ENCODE data around the gene ARMC7.
"Not testable (repeated sequence)": the region's sequence is repeated elsewhere in the genome, so short reads cannot be mapped to it uniquely, and the experiment has no call there.

The ARMC7 gene

GRCh38 chr17:75135452-75135851 is 25.7 kb downstream of the ARMC7 start:
- no peak for DNase-seq
- H3K4me3 ChIP-seq (ENCODE audit: insufficient read depth, low read depth, low read length, poor library complexity, severe bottlenecking): no peak overlapping the region
- H3K27ac ChIP-seq (ENCODE audit: insufficient read depth, low read length, poor library complexity, severe bottlenecking): no peak overlapping the region
- no peaks in the 10 kb centered on the region for H3K27me3 ChIP-seq (replicated peaks; ENCODE audit: control insufficient read depth, insufficient read depth, low read length, poor library complexity, severe bottlenecking)
- H3K4me1 ChIP-seq (ENCODE audit: control insufficient read depth, insufficient read depth, low read length, poor library complexity, severe bottlenecking): peaks cover 6% of the 10 kb centered on the region
- H3K36me3 ChIP-seq (ENCODE audit: control insufficient read depth, insufficient read depth, low read length): peaks cover 7% of the 10 kb centered on the region
- no peaks in the 10 kb centered on the region for H3K9me3 ChIP-seq (ENCODE audit: control insufficient read depth, low read length)

- H3K4me3 ChIP-seq (ENCODE audit: insufficient read depth, low read depth, low read length, poor library complexity, severe bottlenecking): no peak overlapping the region
- H3K36me3 ChIP-seq (ENCODE audit: control insufficient read depth, insufficient read depth, low read length): peaks cover 7% of the 10 kb centered on the region
- no peak overlapping the region for H3K27ac ChIP-seq (ENCODE audit: insufficient read depth, low read length, poor library complexity, severe bottlenecking)
These were observed 26.2 kb downstream of the ARMC7 start for GRCh38 chr17:75135946-75136345.

GRCh38 chr17:75137762-75138161 is 28.0 kb downstream of the ARMC7 start:
- not testable (repeated sequence) for H3K36me3 ChIP-seq (ENCODE audit: control insufficient read depth, insufficient read depth, low read length); DNase-seq; H3K9me3 ChIP-seq (ENCODE audit: control insufficient read depth, low read length); H3K27ac ChIP-seq (ENCODE audit: insufficient read depth, low read length, poor library complexity, severe bottlenecking); H3K4me1 ChIP-seq (ENCODE audit: control insufficient read depth, insufficient read depth, low read length, poor library complexity, severe bottlenecking); H3K27me3 ChIP-seq (replicated peaks; ENCODE audit: control insufficient read depth, insufficient read depth, low read length, poor library complexity, severe bottlenecking); H3K4me3 ChIP-seq (ENCODE audit: insufficient read depth, low read depth, low read length, poor library complexity, severe bottlenecking)

More at GRCh38 chr17:75135946-75136345, 26.2 kb downstream of the ARMC7 start:
- Histone ChIP-seq H3K27me3 (replicated peaks; ENCODE audit: control insufficient read depth, insufficient read depth, low read length, poor library complexity, severe bottlenecking) (no peaks in the 10 kb centered on the region), H3K9me3 (ENCODE audit: control insufficient read depth, low read length) (no peaks in the 10 kb centered on the region), H3K4me1 (ENCODE audit: control insufficient read depth, insufficient read depth, low read length, poor library complexity, severe bottlenecking) (peaks cover under 1% of the 10 kb centered on the region)
- no peak for DNase-seq

- Histone ChIP-seq H3K27ac (ENCODE audit: insufficient read depth, low read length, poor library complexity, severe bottlenecking) (no peak overlapping the region), H3K4me3 (ENCODE audit: insufficient read depth, low read depth, low read length, poor library complexity, severe bottlenecking) (no peak overlapping the region), H3K36me3 (ENCODE audit: control insufficient read depth, insufficient read depth, low read length) (peaks cover 7% of the 10 kb centered on the region), H3K4me1 (ENCODE audit: control insufficient read depth, insufficient read depth, low read length, poor library complexity, severe bottlenecking) (no peaks in the 10 kb centered on the region), H3K27me3 (replicated peaks; ENCODE audit: control insufficient read depth, insufficient read depth, low read length, poor library complexity, severe bottlenecking) (no peaks in the 10 kb centered on the region), H3K9me3 (ENCODE audit: control insufficient read depth, low read length) (no peaks in the 10 kb centered on the region)
- DNase-seq: no peak
These were observed 28.8 kb downstream of the ARMC7 start for GRCh38 chr17:75138519-75138918.

- Histone ChIP-seq H3K4me3 (ENCODE audit: insufficient read depth, low read depth, low read length, poor library complexity, severe bottlenecking) (no peak overlapping the region), H3K36me3 (ENCODE audit: control insufficient read depth, insufficient read depth, low read length) (peaks cover 27% of the 10 kb centered on the region), H3K27me3 (replicated peaks; ENCODE audit: control insufficient read depth, insufficient read depth, low read length, poor library complexity, severe bottlenecking) (no peaks in the 10 kb centered on the region), H3K4me1 (ENCODE audit: control insufficient read depth, insufficient read depth, low read length, poor library complexity, severe bottlenecking) (no peaks in the 10 kb centered on the region), H3K9me3 (ENCODE audit: control insufficient read depth, low read length) (no peaks in the 10 kb centered on the region), H3K27ac (ENCODE audit: insufficient read depth, low read length, poor library complexity, severe bottlenecking) (no peak overlapping the region)
- DNase-seq: no peak
These were observed 32.6 kb downstream of the ARMC7 start for GRCh38 chr17:75142236-75142971.

GRCh38 chr17:75144816-75145512 is 35.2 kb downstream of the ARMC7 start:
- peaks cover 35% of the 10 kb centered on the region for H3K36me3 ChIP-seq (ENCODE audit: control insufficient read depth, insufficient read depth, low read length)
- no peak for DNase-seq
- H3K4me3 ChIP-seq (ENCODE audit: insufficient read depth, low read depth, low read length, poor library complexity, severe bottlenecking): no peak overlapping the region
- H3K27me3 ChIP-seq (replicated peaks; ENCODE audit: control insufficient read depth, insufficient read depth, low read length, poor library complexity, severe bottlenecking): no peaks in the 10 kb centered on the region
- H3K9me3 ChIP-seq (ENCODE audit: control insufficient read depth, low read length): no peaks in the 10 kb centered on the region
- H3K4me1 ChIP-seq (ENCODE audit: control insufficient read depth, insufficient read depth, low read length, poor library complexity, severe bottlenecking): no peaks in the 10 kb centered on the region
- no peak overlapping the region for H3K27ac ChIP-seq (ENCODE audit: insufficient read depth, low read length, poor library complexity, severe bottlenecking)

- H3K9me3 ChIP-seq (ENCODE audit: control insufficient read depth, low read length): no peaks in the 10 kb centered on the region
- peaks cover 35% of the 10 kb centered on the region for H3K36me3 ChIP-seq (ENCODE audit: control insufficient read depth, insufficient read depth, low read length)
- no peak overlapping the region for H3K27ac ChIP-seq (ENCODE audit: insufficient read depth, low read length, poor library complexity, severe bottlenecking)
- no peak for DNase-seq
- H3K4me3 ChIP-seq (ENCODE audit: insufficient read depth, low read depth, low read length, poor library complexity, severe bottlenecking): no peak overlapping the region
- H3K4me1 ChIP-seq (ENCODE audit: control insufficient read depth, insufficient read depth, low read length, poor library complexity, severe bottlenecking): peaks cover 3% of the 10 kb centered on the region
- no peaks in the 10 kb centered on the region for H3K27me3 ChIP-seq (replicated peaks; ENCODE audit: control insufficient read depth, insufficient read depth, low read length, poor library complexity, severe bottlenecking)
These were observed 36.8 kb downstream of the ARMC7 start for GRCh38 chr17:75146592-75146991.

- no peak overlapping the region for H3K4me3 ChIP-seq (ENCODE audit: insufficient read depth, low read depth, low read length, poor library complexity, severe bottlenecking)
- H3K9me3 ChIP-seq (ENCODE audit: control insufficient read depth, low read length): no peaks in the 10 kb centered on the region
- no peaks in the 10 kb centered on the region for H3K27me3 ChIP-seq (replicated peaks; ENCODE audit: control insufficient read depth, insufficient read depth, low read length, poor library complexity, severe bottlenecking)
- H3K27ac ChIP-seq (ENCODE audit: insufficient read depth, low read length, poor library complexity, severe bottlenecking): no peak overlapping the region
- H3K4me1 ChIP-seq (ENCODE audit: control insufficient read depth, insufficient read depth, low read length, poor library complexity, severe bottlenecking): peaks cover 7% of the 10 kb centered on the region
- no peak for DNase-seq
- H3K36me3 ChIP-seq (ENCODE audit: control insufficient read depth, insufficient read depth, low read length): peaks cover 35% of the 10 kb centered on the region
These were observed 38.2 kb downstream of the ARMC7 start for GRCh38 chr17:75147878-75148546.

GRCh38 chr17:75151930-75152329 is 42.2 kb downstream of the ARMC7 start:
- Histone ChIP-seq H3K4me1 (ENCODE audit: control insufficient read depth, insufficient read depth, low read length, poor library complexity, severe bottlenecking) (peaks cover 7% of the 10 kb centered on the region), H3K27ac (ENCODE audit: insufficient read depth, low read length, poor library complexity, severe bottlenecking) (no peak overlapping the region), H3K27me3 (replicated peaks; ENCODE audit: control insufficient read depth, insufficient read depth, low read length, poor library complexity, severe bottlenecking) (no peaks in the 10 kb centered on the region), H3K9me3 (ENCODE audit: control insufficient read depth, low read length) (no peaks in the 10 kb centered on the region), H3K4me3 (ENCODE audit: insufficient read depth, low read depth, low read length, poor library complexity, severe bottlenecking) (no peak overlapping the region), H3K36me3 (ENCODE audit: control insufficient read depth, insufficient read depth, low read length) (peaks cover 13% of the 10 kb centered on the region)
- DNase-seq: no peak

GRCh38 chr17:75152523-75152921 is 42.8 kb downstream of the ARMC7 start:
- Histone ChIP-seq H3K4me1 (ENCODE audit: control insufficient read depth, insufficient read depth, low read length, poor library complexity, severe bottlenecking) (peaks cover 7% of the 10 kb centered on the region), H3K36me3 (ENCODE audit: control insufficient read depth, insufficient read depth, low read length) (peaks cover 7% of the 10 kb centered on the region), H3K4me3 (ENCODE audit: insufficient read depth, low read depth, low read length, poor library complexity, severe bottlenecking) (peak overlapping the region; percentile 84), H3K27ac (ENCODE audit: insufficient read depth, low read length, poor library complexity, severe bottlenecking) (no peak overlapping the region), H3K9me3 (ENCODE audit: control insufficient read depth, low read length) (no peaks in the 10 kb centered on the region), H3K27me3 (replicated peaks; ENCODE audit: control insufficient read depth, insufficient read depth, low read length, poor library complexity, severe bottlenecking) (no peaks in the 10 kb centered on the region)
- DNase-seq: no peak

Measured in effector memory CD4-positive, alpha-beta T cell (primary cell).